Keratinocyte (primary cell): Measurements from ENCODE around the gene SIVA1.

Experiments used
- EZH2 ChIP-seq: IDR thresholded peaks from one replicate; pipeline ENCODE4 v1.6.1; 2012; ENCODE audit warnings: inconsistent platforms, mild to moderate bottlenecking, low read length, moderate library complexity
- TF ChIP-seq, protein P1 (sequence below), 3 experiments: IDR thresholded peaks in 1 of 3; conservative IDR thresholded peaks in 1 of 3; optimal IDR thresholded peaks in 1 of 3; 2 replicates in 2 of 3; 3 replicates in 1 of 3; pipeline versions ENCODE3 to v1.5.1; 2011; ENCODE audit warnings: low read length in 3 of 3, mild to moderate bottlenecking in 3 of 3, moderate library complexity in 2 of 3, control low read depth in 1 of 3, inconsistent platforms in 1 of 3; ENCODE audit not compliant: insufficient read depth in 2 of 3; ENCODE audit errors: extremely low read depth in 1 of 3

DNA sequence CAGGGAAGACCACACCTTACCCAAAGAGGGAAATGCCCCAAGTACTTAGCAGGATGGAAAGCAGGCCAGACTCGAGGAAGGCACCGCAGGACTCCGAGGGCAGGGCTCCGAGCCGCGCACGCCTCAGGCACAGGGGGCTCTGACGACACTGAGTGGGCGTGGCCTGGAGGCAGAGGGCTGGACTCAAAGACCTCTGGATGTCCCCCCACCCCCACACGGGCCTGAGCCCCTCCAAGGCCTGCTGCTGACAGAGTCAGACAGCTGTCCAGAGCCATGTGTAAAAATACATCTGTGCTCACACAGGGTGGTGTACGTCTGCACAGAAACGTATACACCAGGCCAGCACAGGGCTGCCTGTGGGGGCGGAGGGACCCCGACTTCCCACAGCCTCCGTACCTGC lies 41.2 kb downstream of the SIVA1 start:
- TF ChIP-seq, protein P1, sequence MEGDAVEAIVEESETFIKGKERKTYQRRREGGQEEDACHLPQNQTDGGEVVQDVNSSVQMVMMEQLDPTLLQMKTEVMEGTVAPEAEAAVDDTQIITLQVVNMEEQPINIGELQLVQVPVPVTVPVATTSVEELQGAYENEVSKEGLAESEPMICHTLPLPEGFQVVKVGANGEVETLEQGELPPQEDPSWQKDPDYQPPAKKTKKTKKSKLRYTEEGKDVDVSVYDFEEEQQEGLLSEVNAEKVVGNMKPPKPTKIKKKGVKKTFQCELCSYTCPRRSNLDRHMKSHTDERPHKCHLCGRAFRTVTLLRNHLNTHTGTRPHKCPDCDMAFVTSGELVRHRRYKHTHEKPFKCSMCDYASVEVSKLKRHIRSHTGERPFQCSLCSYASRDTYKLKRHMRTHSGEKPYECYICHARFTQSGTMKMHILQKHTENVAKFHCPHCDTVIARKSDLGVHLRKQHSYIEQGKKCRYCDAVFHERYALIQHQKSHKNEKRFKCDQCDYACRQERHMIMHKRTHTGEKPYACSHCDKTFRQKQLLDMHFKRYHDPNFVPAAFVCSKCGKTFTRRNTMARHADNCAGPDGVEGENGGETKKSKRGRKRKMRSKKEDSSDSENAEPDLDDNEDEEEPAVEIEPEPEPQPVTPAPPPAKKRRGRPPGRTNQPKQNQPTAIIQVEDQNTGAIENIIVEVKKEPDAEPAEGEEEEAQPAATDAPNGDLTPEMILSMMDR (optimal IDR thresholded peaks at IDR 0.05 in 1 of 3, IDR thresholded peaks at IDR 0.05 in 1 of 3, conservative IDR thresholded peaks at IDR 0.05 in 1 of 3; ENCODE audit: extremely low read depth in 1 of 3, insufficient read depth in 2 of 3, low read length in 3 of 3): no peak
- TF ChIP-seq EZH2: no peak
